OCI-LY1 (cell line): ENCODE measurements around the gene UFD1.

Experiments
- CTCF ChIP-seq: fragments of 200-600 bp; sonication (generic), shearing (Covaris generic); IDR thresholded peaks from 2 replicates; pipeline ENCODE4 v1.5.1; 2017; ENCODE audit warnings: mild to moderate bottlenecking, antibody characterized with exemption, low read length, moderate library complexity, mixed read lengths
- EZH2 ChIP-seq: fragments of 200-600 bp; sonication (generic), shearing (Covaris generic); IDR thresholded peaks from 2 replicates; pipeline ENCODE4 v1.8.0; 2017; ENCODE audit warnings: borderline replicate concordance, mixed run types, mild to moderate bottlenecking, antibody characterized with exemption, low read length, moderate library complexity, mixed read lengths

GRCh38 chr22:19527321-19527721 lies 48.3 kb upstream of the UFD1 start:
- TF ChIP-seq CTCF (no peak), EZH2 (no peak)
